ENCODE results near the gene LGR4.

GRCh38 chr11:27348340-27348873 is 124.2 kb downstream of the LGR4 start:
- TF ChIP-seq CTCF (IDR thresholded peaks at IDR 0.05) (no peak), EZH2 (IDR thresholded peaks at IDR 0.05; ENCODE audit: borderline replicate concordance, insufficient read depth, low read depth, low read length, poor library complexity, severe bottlenecking) (no peak)
